Measurements from ENCODE around the gene HHEX.

The HHEX gene

GRCh38 chr10:92702301-92702916 is 12.7 kb downstream of the HHEX start:
- peak overlapping the region in 1 of 2 donors; percentile 16 for H3K4me3 ChIP-seq (ENCODE audit: low read depth in 1 of 2, low read length in 2 of 2)
- H3K36me3 ChIP-seq (ENCODE audit: control insufficient read depth in 1 of 2, insufficient read depth in 2 of 2, low read length in 2 of 2) = no peaks in the 10 kb centered on the region
- H3K27me3 ChIP-seq (ENCODE audit: control insufficient read depth in 1 of 2, insufficient read depth in 2 of 2, low read length in 2 of 2) = peaks cover 14 to 40% of the 10 kb centered on the region in 2 donors

GRCh38 chr10:92712016-92712889 is 22.5 kb downstream of the HHEX start:
- H3K4me1 ChIP-seq (ENCODE audit: control insufficient read depth in 1 of 2, insufficient read depth in 2 of 2, low read length in 2 of 2) = no peaks in the 10 kb centered on the region
- H3K4me3 ChIP-seq (ENCODE audit: low read depth in 1 of 2, low read length in 2 of 2) = no peak overlapping the region
- H3K9me3 ChIP-seq (ENCODE audit: control insufficient read depth in 1 of 2, low read length in 2 of 2) = no peaks in the 10 kb centered on the region
- peaks cover 0 to 3% of the 10 kb centered on the region in 2 donors for H3K27me3 ChIP-seq (ENCODE audit: control insufficient read depth in 1 of 2, insufficient read depth in 2 of 2, low read length in 2 of 2)
- H3K27ac ChIP-seq (ENCODE audit: low read depth, low read length) = no peak overlapping the region
- no peaks in the 10 kb centered on the region for H3K36me3 ChIP-seq (ENCODE audit: control insufficient read depth in 1 of 2, insufficient read depth in 2 of 2, low read length in 2 of 2)
- H3K9ac ChIP-seq (ENCODE audit: low read depth in 1 of 2, low read length in 2 of 2) = no peak overlapping the region

More at GRCh38 chr10:92702301-92702916, 12.7 kb downstream of the HHEX start:
- H3K9ac ChIP-seq (ENCODE audit: low read depth in 1 of 2, low read length in 2 of 2) = no peak overlapping the region
- no peaks in the 10 kb centered on the region for H3K9me3 ChIP-seq (ENCODE audit: control insufficient read depth in 1 of 2, low read length in 2 of 2)
- H3K27ac ChIP-seq (ENCODE audit: low read depth, low read length) = no peak overlapping the region
- H3K4me1 ChIP-seq (ENCODE audit: control insufficient read depth in 1 of 2, insufficient read depth in 2 of 2, low read length in 2 of 2) = peaks cover 7 to 12% of the 10 kb centered on the region in 2 donors

DNA sequence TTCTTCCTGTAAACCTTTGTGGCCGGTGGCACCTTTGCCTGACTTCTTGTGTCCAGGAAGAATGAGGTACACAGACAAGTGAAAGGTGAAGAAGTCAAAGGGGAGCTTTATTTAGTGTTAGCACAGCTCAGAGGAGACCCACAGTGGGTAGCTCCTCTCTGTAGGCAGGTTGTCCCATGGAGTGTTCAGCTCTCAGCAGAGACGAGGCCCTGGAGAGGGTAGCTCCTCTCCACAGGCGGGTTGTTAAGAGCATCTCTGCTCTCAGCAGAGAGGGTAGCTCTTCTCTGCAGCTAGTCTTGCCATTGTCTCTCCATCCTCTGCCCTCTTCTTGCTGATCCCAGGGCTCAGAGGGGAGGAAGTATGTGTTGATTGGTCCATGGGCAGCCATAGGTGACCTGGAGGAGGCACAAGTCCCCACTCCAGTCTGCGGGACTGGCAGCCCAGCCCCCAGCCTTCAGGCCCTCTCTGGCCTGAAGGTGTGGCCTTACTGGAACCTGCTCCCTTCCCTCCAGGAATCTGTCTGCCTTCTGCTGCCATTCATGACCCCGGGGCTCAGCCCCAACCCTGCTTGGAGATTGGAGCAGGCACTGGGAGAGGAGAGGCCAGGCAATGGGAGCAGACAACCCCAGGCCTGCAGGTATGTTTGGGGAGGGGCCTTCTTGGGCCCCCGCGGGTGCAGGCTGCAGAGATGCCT is 24.5 kb downstream of the HHEX start:
- H3K27me3 ChIP-seq (ENCODE audit: control insufficient read depth in 1 of 2, insufficient read depth in 2 of 2, low read length in 2 of 2) = no peaks in the 10 kb centered on the region
- no peaks in the 10 kb centered on the region for H3K9me3 ChIP-seq (ENCODE audit: control insufficient read depth in 1 of 2, low read length in 2 of 2)
- no peak overlapping the region for H3K27ac ChIP-seq (ENCODE audit: low read depth, low read length)
- no peak overlapping the region for H3K9ac ChIP-seq (ENCODE audit: low read depth in 1 of 2, low read length in 2 of 2)
- H3K4me1 ChIP-seq (ENCODE audit: control insufficient read depth in 1 of 2, insufficient read depth in 2 of 2, low read length in 2 of 2) = no peaks in the 10 kb centered on the region
- H3K4me3 ChIP-seq (ENCODE audit: low read depth in 1 of 2, low read length in 2 of 2) = no peak overlapping the region
- H3K36me3 ChIP-seq (ENCODE audit: control insufficient read depth in 1 of 2, insufficient read depth in 2 of 2, low read length in 2 of 2) = no peaks in the 10 kb centered on the region

GRCh38 chr10:92714872-92715271 is 25.1 kb downstream of the HHEX start:
- H3K4me1 ChIP-seq (ENCODE audit: control insufficient read depth in 1 of 2, insufficient read depth in 2 of 2, low read length in 2 of 2) = no peaks in the 10 kb centered on the region
- H3K9ac ChIP-seq (ENCODE audit: low read depth in 1 of 2, low read length in 2 of 2) = no peak overlapping the region
- H3K36me3 ChIP-seq (ENCODE audit: control insufficient read depth in 1 of 2, insufficient read depth in 2 of 2, low read length in 2 of 2) = no peaks in the 10 kb centered on the region
- H3K4me3 ChIP-seq (ENCODE audit: low read depth in 1 of 2, low read length in 2 of 2) = no peak overlapping the region
- no peak overlapping the region for H3K27ac ChIP-seq (ENCODE audit: low read depth, low read length)
- no peaks in the 10 kb centered on the region for H3K9me3 ChIP-seq (ENCODE audit: control insufficient read depth in 1 of 2, low read length in 2 of 2)
- H3K27me3 ChIP-seq (ENCODE audit: control insufficient read depth in 1 of 2, insufficient read depth in 2 of 2, low read length in 2 of 2) = no peaks in the 10 kb centered on the region

GRCh38 chr10:92719991-92720830 is 30.5 kb downstream of the HHEX start:
- Histone ChIP-seq H3K4me3 (ENCODE audit: low read depth in 1 of 2, low read length in 2 of 2) (no peak overlapping the region), H3K9ac (ENCODE audit: low read depth in 1 of 2, low read length in 2 of 2) (no peak overlapping the region), H3K27me3 (ENCODE audit: control insufficient read depth in 1 of 2, insufficient read depth in 2 of 2, low read length in 2 of 2) (peaks cover 0 to 4% of the 10 kb centered on the region in 2 donors), H3K36me3 (ENCODE audit: control insufficient read depth in 1 of 2, insufficient read depth in 2 of 2, low read length in 2 of 2) (no peaks in the 10 kb centered on the region), H3K9me3 (ENCODE audit: control insufficient read depth in 1 of 2, low read length in 2 of 2) (no peaks in the 10 kb centered on the region), H3K4me1 (ENCODE audit: control insufficient read depth in 1 of 2, insufficient read depth in 2 of 2, low read length in 2 of 2) (no peaks in the 10 kb centered on the region), H3K27ac (ENCODE audit: low read depth, low read length) (no peak overlapping the region)

GRCh38 chr10:92720831-92721165 is 31.0 kb downstream of the HHEX start:
- no peaks in the 10 kb centered on the region for H3K4me1 ChIP-seq (ENCODE audit: control insufficient read depth in 1 of 2, insufficient read depth in 2 of 2, low read length in 2 of 2)
- H3K27ac ChIP-seq (ENCODE audit: low read depth, low read length) = no peak overlapping the region
- H3K27me3 ChIP-seq (ENCODE audit: control insufficient read depth in 1 of 2, insufficient read depth in 2 of 2, low read length in 2 of 2) = peaks cover 0 to 4% of the 10 kb centered on the region in 2 donors
- no peak overlapping the region for H3K9ac ChIP-seq (ENCODE audit: low read depth in 1 of 2, low read length in 2 of 2)
- H3K9me3 ChIP-seq (ENCODE audit: control insufficient read depth in 1 of 2, low read length in 2 of 2) = no peaks in the 10 kb centered on the region
- H3K4me3 ChIP-seq (ENCODE audit: low read depth in 1 of 2, low read length in 2 of 2) = no peak overlapping the region
- H3K36me3 ChIP-seq (ENCODE audit: control insufficient read depth in 1 of 2, insufficient read depth in 2 of 2, low read length in 2 of 2) = no peaks in the 10 kb centered on the region

DNA sequence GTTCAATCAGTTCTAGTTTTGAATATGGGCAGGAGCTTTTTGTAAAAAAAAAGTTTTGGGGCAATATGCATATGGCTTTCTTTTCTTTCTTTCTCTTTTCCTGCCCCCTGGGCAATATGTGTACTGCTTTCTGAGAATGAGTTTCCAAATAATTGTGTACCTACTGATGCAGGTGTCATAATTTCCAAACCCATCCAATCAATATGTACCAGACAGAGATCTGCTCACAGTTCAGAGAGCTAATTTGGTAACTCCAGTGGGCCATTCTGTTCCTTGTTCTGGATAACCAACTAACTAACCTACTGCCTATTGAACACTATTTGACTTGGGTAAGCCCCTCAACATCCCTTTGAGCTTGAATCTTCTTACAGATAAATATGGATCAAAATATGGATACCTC is 32.6 kb downstream of the HHEX start:
- H3K9ac ChIP-seq (ENCODE audit: low read depth in 1 of 2, low read length in 2 of 2) = no peak overlapping the region
- H3K27ac ChIP-seq (ENCODE audit: low read depth, low read length) = no peak overlapping the region
- H3K27me3 ChIP-seq (ENCODE audit: control insufficient read depth in 1 of 2, insufficient read depth in 2 of 2, low read length in 2 of 2) = peaks cover 0 to 4% of the 10 kb centered on the region in 2 donors
- no peaks in the 10 kb centered on the region for H3K4me1 ChIP-seq (ENCODE audit: control insufficient read depth in 1 of 2, insufficient read depth in 2 of 2, low read length in 2 of 2)
- H3K9me3 ChIP-seq (ENCODE audit: control insufficient read depth in 1 of 2, low read length in 2 of 2) = no peaks in the 10 kb centered on the region
- no peak overlapping the region for H3K4me3 ChIP-seq (ENCODE audit: low read depth in 1 of 2, low read length in 2 of 2)
- H3K36me3 ChIP-seq (ENCODE audit: control insufficient read depth in 1 of 2, insufficient read depth in 2 of 2, low read length in 2 of 2) = no peaks in the 10 kb centered on the region

DNA sequence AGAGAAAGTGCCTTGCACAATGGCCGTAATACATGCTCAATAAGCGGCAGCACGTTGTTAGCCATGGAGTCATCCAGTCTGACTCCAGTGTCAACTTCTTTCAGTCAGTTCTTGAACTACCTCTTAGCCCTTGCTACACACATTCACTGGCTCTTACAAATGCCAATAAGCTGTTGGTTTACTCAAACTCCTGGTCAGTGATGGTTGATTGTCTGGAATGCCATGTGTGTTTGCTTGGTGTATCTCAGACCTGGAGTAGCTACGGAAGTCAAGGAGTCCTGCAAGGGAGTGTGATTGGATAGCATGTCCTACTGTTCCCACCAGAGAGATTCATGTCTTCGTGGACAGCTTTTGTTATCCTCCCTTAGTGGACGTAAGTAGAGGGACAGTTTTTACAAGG is 37.4 kb downstream of the HHEX start:
- H3K27me3 ChIP-seq (ENCODE audit: control insufficient read depth in 1 of 2, insufficient read depth in 2 of 2, low read length in 2 of 2) = peaks cover 0 to 4% of the 10 kb centered on the region in 2 donors
- no peaks in the 10 kb centered on the region for H3K4me1 ChIP-seq (ENCODE audit: control insufficient read depth in 1 of 2, insufficient read depth in 2 of 2, low read length in 2 of 2)
- no peaks in the 10 kb centered on the region for H3K36me3 ChIP-seq (ENCODE audit: control insufficient read depth in 1 of 2, insufficient read depth in 2 of 2, low read length in 2 of 2)
- H3K9ac ChIP-seq (ENCODE audit: low read depth in 1 of 2, low read length in 2 of 2) = no peak overlapping the region
- no peaks in the 10 kb centered on the region for H3K9me3 ChIP-seq (ENCODE audit: control insufficient read depth in 1 of 2, low read length in 2 of 2)
- H3K27ac ChIP-seq (ENCODE audit: low read depth, low read length) = no peak overlapping the region
- H3K4me3 ChIP-seq (ENCODE audit: low read depth in 1 of 2, low read length in 2 of 2) = no peak overlapping the region

DNA sequence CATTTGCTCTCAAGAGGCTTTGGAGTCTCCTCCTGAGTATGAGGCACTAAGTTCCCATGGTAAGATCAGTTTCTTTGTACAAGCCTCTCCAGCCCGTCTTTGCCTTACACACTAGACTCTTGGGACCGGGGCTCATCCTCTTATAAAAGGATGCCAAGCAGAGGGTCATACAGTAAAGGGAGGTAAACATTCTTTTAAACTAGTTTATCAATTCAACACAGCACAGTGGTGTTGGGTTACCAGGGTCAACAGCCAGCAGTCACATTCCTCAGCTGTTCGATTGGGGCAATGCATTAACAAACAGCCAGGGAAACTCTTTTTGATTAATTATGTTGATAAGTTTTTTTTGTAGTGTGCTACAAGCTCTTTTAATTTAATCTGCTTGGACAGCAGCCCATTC is 37.8 kb downstream of the HHEX start:
- H3K9ac ChIP-seq (ENCODE audit: low read depth in 1 of 2, low read length in 2 of 2) = no peak overlapping the region
- no peaks in the 10 kb centered on the region for H3K4me1 ChIP-seq (ENCODE audit: control insufficient read depth in 1 of 2, insufficient read depth in 2 of 2, low read length in 2 of 2)
- H3K27ac ChIP-seq (ENCODE audit: low read depth, low read length) = no peak overlapping the region
- H3K36me3 ChIP-seq (ENCODE audit: control insufficient read depth in 1 of 2, insufficient read depth in 2 of 2, low read length in 2 of 2) = no peaks in the 10 kb centered on the region
- H3K27me3 ChIP-seq (ENCODE audit: control insufficient read depth in 1 of 2, insufficient read depth in 2 of 2, low read length in 2 of 2) = peaks cover 0 to 4% of the 10 kb centered on the region in 2 donors
- no peak overlapping the region for H3K4me3 ChIP-seq (ENCODE audit: low read depth in 1 of 2, low read length in 2 of 2)
- H3K9me3 ChIP-seq (ENCODE audit: control insufficient read depth in 1 of 2, low read length in 2 of 2) = no peaks in the 10 kb centered on the region

Data from duodenal mucosa (tissue), 2 donors.